Measurements from ENCODE around the gene PPDPF. TPM values are rescaled to one million over a fixed set of nuclear protein-coding genes. Genes with fewer than 3 reads are reported as not detected.
"Not testable (repeated sequence)": the region's sequence is repeated elsewhere in the genome, so short reads cannot be mapped to it uniquely, and the experiment has no call there.

The PPDPF gene
- total RNA-seq, 1 donor from 2014 or later = 173 TPM

GRCh38 chr20:63547725-63548480 lies 27.3 kb downstream of the PPDPF start, which contains the start of gene SRMS:
SRMS (minus strand) TSS chr20:63547749; CDS start chr20:63547463, 286 bp downstream.
- no peak for DNase-seq (ENCODE audit: low spot score)

- DNase-seq (ENCODE audit: low spot score) = no peak
These were observed 28.0 kb downstream of the PPDPF start for GRCh38 chr20:63548542-63548941.

- no peak for DNase-seq (ENCODE audit: low spot score)
These were observed 28.5 kb downstream of the PPDPF start for GRCh38 chr20:63549019-63549418.

GRCh38 chr20:63549679-63550282 lies 29.2 kb downstream of the PPDPF start:
- DNase-seq (ENCODE audit: low spot score) = no peak

DNA sequence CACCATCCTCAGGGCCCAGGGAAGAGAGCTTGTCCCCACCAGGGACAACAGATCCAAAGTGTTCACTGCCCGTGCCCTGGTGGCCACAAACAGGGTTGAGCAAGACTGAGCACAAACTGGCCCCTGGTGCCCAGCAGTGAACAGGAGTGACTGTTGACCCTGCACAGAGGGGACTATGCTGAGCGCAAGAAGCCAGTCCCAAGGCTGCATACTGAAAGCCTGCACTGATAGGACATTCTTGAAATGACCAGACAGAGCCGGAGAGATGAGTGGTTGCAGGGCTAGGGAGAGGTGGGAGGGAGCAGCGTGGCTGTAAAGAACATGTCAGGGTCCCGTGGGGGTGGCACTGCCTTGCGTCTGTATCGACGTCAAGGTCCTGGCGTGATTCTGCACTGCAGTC lies 30.5 kb downstream of the PPDPF start:
- no peak for DNase-seq (ENCODE audit: low spot score)

DNA sequence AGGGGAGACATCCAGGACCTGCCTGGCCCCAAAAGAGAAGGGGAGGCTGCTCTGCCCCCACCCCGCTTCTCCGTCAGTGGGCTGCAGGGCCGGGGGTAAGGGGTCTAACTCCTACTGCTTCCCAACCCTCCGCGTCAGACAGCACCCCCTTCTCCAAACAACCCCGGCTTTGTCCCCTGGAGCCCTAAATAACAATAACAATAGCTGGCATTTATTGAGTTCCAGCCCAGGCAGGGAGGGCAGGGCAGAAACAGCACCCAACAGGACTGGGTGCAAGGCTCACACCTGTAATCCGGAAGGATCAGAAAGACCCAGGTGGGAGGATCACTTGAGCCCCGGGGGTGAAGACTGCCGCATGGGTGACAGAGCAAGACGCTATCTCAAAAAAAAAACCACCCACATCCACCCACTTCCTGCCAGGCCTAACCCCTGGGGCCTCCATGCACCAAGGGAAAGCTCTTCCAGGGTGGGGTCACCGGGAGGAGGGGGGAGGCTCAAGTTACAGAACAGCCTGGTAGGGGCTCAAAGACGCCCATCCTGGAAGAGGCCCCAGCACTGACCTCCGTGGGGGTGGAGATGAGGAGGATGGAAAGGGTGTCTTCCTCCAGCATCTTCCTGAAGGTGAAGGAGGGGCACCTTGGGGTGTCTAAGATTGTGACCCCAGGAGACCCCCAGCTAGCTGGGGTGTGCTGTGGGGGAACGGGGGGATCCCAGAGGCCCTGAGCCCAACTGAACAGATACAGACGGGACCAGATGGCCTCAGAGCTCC lies 32.1 kb downstream of the PPDPF start:
- DNase-seq (ENCODE audit: low spot score) = no peak

DNA sequence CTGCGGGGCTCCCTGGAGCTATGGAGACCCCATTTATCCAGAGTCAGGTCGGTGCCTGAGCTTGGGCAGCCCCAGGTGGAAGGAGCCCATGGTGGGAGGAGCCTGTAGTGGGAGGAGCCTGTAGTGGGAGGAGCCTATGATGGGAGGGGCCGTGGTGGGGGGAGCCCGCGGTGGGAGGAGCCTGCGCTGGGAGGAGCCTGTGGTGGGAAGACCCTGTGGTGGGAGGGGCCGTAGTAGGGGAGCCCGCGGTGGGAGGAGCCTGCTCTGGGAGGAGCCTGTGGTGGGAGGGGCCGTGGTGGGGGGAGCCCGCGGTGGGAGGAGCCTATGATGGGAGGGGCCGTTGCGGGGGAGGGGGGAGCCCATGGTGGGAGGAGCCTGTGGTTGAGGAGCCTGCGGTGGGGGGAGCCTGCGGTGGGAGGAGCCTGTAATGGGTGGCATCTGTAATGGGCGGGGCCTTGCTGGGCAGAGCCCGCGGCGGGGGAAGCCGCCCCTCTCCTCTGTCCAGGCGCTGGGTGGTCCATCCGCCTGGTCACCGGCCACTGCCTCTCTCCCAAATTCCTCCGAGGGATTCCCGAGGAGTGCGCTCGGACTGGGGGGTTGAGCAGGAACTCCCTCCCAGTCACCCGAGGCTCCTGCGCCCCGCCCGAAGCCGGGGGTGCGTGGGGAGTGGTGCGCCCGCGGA lies 32.8 kb downstream of the PPDPF start:
- DNase-seq (ENCODE audit: low spot score) = no peak

GRCh38 chr20:63553933-63554290 lies 33.3 kb downstream of the PPDPF start, which contains the start of gene FNDC11:
FNDC11 (plus strand) TSS chr20:63554159; CDS start chr20:63555664, 1,505 bp downstream.
- no peak for DNase-seq (ENCODE audit: low spot score)

GRCh38 chr20:63554361-63555278 lies 34.1 kb downstream of the PPDPF start:
- DNase-seq (ENCODE audit: low spot score) = no peak

DNA sequence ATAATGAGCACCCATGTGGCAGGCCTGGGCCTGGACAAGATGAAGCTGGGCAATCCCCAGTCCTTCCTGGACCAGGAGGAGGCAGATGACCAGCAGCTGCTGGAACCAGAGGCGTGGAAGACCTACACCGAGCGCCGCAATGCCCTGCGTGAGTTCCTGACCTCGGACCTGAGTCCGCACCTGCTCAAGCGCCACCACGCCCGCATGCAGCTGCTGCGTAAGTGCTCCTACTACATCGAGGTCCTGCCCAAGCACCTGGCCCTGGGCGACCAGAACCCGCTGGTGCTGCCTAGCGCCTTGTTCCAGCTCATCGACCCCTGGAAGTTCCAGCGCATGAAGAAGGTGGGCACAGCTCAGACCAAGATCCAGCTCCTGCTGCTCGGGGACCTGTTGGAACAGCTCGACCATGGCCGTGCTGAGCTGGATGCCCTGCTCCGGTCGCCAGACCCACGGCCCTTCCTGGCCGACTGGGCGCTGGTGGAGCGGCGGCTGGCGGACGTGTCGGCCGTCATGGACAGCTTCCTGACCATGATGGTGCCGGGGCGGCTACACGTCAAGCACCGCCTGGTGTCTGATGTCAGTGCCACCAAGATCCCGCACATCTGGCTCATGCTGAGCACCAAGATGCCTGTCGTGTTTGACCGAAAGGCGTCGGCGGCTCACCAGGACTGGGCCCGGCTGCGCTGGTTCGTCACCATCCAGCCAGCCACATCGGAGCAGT lies 35.3 kb downstream of the PPDPF start:
- DNase-seq (ENCODE audit: low spot score) = no peak

DNA sequence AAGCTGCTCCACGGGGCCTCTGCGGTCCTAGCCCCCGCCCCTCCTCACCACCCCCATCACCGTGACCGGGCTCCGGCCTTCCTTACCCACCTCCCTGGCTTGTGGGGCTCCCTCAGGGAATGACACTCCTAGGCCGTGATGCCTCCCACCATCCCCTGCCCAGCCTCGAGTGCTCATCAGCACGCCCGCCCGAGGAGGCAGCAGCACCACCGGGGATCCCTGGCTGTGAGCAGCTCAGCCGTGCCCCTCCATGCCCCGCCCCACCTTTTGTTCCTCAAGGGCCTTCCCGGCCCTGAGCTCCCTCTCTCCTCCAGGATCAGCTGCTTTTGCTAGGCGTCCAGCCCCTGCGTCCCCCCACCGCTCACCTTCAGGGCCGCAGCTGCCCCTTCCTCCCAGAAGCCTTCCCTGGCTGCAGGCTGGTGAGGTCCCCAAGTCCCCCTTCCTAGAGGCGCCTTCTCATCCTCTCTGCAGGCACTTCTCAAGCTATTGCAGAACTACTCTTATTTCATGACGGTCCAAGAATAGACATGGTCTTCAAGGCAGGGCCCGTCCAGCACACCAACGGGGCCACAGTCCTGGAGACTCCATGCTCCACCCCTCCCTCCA lies 36.4 kb downstream of the PPDPF start:
- DNase-seq (ENCODE audit: low spot score) = no peak

DNA sequence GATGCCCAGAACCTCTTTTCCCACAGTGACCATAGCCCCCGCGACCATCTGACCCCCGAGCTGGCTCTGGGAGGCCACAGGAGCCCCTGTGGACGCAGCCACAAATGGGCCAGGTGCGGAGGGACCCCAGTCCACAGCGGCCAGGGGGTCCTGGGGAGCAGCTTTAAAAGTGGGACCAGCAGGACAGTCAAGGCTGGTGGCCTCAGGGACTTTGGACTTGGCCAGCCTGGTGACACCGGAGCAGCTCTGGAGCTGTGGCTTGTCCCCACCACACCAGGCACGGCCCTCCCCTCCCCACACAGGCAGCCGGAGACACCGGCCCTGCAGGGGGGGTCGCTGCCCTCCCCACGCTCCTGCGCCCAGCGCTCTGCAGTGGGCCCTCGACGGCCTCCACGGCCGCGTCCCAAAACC lies 36.9 kb downstream of the PPDPF start:
- DNase-seq (ENCODE audit: low spot score) = no peak

- DNase-seq (ENCODE audit: low spot score) = no peak
These were observed 38.4 kb downstream of the PPDPF start for GRCh38 chr20:63558804-63559484.

DNA sequence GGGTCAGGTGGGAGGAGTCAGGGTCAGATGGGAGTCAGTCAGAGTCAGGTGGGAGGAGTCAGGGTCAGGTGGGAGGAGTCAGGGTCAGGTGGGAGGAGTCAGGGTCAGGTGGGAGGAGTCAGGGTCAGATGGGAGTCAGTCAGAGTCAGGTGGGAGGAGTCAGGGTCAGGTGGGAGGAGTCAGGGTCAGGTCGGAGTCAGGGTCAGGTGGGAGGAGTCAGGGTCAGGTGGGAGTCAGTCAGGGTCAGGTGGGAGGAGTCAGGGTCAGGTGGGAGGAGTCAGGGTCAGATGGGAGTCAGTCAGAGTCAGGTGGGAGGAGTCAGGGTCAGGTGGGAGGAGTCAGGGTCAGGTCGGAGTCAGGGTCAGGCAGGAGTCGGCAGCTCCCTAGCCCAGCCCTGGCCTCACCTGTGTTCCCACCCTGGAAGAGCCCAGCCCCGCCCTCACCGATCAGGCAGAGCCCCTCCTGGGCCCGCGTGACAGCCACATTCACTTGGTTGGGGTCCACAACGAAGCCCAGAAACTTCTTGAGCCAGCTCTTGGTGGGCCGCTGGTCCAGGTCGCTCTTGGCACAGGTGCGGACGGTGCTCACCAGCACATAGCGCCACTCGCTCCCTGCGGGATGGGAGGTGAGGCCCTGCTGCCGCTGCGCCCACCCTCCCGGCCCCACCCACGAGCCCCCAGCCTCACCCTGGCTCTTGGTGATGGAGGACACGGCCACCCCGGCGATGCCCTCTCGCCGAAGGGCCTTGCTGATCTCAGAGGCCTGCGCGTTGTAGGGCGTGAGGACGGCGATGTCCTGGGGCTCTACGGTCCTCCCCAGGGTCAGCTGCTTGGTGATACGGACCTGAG lies 39.1 kb downstream of the PPDPF start:
- not testable (repeated sequence) for DNase-seq (ENCODE audit: low spot score)

DNA sequence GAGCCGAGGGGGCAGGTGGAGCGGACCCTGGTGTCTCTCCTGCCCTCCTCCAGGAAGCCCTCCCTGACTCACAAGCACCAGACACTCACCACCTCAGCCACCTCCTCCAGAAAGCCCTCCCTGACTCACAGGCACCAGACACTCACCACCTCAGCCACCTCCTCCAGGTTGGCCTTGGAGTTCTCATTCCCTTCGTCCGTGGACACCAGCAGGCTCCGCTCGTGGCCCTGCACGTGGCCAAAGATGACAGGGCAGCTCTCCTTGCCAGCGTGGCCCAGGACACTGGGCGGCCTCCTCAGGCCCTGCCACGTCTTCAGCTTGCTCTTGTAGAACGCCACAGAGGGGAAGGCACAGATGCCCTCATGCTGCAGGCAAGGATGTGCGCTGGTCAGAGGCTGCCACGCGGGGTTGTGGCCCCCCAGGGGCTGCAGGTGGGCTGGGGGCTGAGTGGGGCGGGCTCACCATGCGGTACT lies 39.8 kb downstream of the PPDPF start:
- DNase-seq (ENCODE audit: low spot score) = no peak

- DNase-seq (ENCODE audit: low spot score) = no peak
These were observed 40.5 kb downstream of the PPDPF start for GRCh38 chr20:63560856-63561609.
